ENCODE data around the gene CLCNKB. TPM values are rescaled to one million over a fixed set of nuclear protein-coding genes. Genes with fewer than 3 reads are reported as not detected.

Gene CLCNKB
- total RNA-seq, 2 donors from 2014 or later = 0.12 TPM; not detected in 1

DNA sequence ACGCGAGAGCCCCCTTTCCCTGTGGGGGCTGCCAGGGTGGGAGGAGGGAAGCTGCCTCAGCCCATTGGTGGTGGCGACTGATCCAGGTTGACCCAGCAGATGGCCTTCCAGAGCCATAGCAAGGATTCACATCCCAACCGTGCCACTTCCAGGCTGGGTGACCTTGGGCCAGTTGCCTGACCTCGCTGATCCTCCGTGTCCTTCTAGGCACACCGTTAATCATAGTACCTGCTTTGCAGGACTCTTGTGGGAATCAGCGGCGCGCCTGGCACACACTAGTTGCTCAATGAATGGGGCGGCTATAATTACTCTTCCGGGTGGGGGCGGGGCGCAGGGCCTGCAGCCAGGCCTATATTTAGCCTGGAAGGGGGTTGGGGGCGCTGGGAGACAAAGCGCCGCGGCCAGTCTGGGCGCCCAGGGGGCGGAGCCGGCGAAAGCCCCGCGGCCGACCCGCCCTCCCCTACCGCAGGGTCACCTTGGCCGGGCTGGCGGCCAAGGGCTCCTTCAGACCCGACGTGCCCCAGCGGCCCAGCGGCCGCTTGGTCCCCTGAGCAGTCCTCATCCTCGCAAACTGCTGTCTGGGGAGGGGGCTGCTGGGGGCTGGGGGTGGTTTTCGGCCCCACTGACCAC lies 30.9 kb upstream of the CLCNKB start:
- H3K4me1 ChIP-seq = peaks cover 4% of the 10 kb centered on the region

GRCh38 chr1:16013220-16013907 lies 30.2 kb upstream of the CLCNKB start:
- Histone ChIP-seq H3K4me1 (peaks cover 4% of the 10 kb centered on the region), H3K4me3 (peak overlapping the region; percentile 43), H3K36me3 (no peaks in the 10 kb centered on the region), H3K27ac (peak overlapping the region; percentile 37), H3K27me3 (no peaks in the 10 kb centered on the region), H3K9me3 (no peaks in the 10 kb centered on the region), H3K9ac (ENCODE audit: low read depth in 2 of 2, low read length in 2 of 2) (peak overlapping the region; percentile 40 to 53)
- peak; percentile 63 for DNase-seq
- intact Hi-C loops (cut with DNase I) = no loop called here
- no peak for TF ChIP-seq CTCF (IDR thresholded peaks at IDR 0.05)

More for the DNA sequence above, 30.9 kb upstream of the CLCNKB start:
- Histone ChIP-seq H3K9me3 (no peaks in the 10 kb centered on the region), H3K36me3 (no peaks in the 10 kb centered on the region), H3K27me3 (no peaks in the 10 kb centered on the region), H3K4me3 (peak overlapping the region; percentile 43), H3K27ac (peak overlapping the region; percentile 37), H3K9ac (ENCODE audit: low read depth in 2 of 2, low read length in 2 of 2) (peak overlapping the region; percentile 40 to 53)
- intact Hi-C loops (cut with DNase I) = no loop called here
- TF ChIP-seq CTCF (IDR thresholded peaks at IDR 0.05) = no peak
- peak; percentile 62 for DNase-seq

GRCh38 chr1:16013908-16014258 lies 29.7 kb upstream of the CLCNKB start:
- Histone ChIP-seq H3K4me3 (no peak overlapping the region), H3K9ac (ENCODE audit: low read depth in 2 of 2, low read length in 2 of 2) (peak overlapping the region in 1 of 2 donors; percentile 40), H3K36me3 (no peaks in the 10 kb centered on the region), H3K27me3 (no peaks in the 10 kb centered on the region), H3K27ac (peak overlapping the region; percentile 37), H3K9me3 (no peaks in the 10 kb centered on the region), H3K4me1 (peaks cover 4% of the 10 kb centered on the region)
- intact Hi-C loops (cut with DNase I) = no loop called here
- no peak for DNase-seq
- no peak for TF ChIP-seq CTCF (IDR thresholded peaks at IDR 0.05)

DNA sequence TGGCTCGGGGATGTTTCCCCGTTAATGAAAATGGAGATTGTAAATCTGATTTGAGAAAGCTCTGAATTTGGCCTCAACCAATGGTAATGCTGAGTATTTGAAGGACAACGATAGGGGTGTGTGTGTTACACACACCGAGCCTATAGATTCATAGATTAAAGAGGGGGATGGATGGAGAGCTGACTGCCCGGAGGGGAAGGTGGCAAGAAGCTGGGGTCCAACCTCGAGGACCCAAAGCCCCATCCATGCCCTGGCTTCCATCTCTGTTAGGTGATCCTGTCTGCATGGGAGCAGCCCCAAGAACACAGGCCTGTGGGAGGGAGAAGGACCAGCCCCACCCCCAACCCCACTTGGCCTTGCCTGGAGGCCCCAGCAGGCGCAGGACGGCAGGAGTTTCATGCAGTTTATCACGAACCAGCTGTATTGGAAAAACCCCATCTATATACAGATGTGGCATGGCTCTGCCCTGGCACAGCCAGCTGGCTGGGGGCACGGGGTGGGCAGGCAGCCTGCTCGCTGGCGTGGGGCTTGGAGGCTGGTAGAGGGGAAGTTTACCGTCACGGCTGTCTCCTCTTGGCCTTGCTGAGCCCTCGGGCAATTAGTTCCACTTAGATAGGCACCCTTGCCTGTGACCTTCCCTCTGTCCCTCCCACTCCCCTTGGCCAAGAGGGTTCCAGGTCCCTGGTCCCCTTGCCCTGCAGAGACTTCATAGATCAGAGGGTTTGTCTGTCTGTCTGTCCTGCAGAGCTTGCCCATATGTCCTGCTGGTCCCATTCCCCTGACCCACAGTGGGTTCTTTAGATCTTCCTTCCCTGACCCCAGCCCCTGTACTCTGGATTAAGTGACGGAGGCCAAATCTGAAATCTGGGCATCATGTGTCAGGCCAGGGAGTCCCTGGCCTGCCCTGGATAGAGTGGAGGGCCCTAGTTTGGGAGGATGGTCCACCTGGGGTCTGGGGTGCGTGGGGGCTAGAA lies 28.8 kb upstream of the CLCNKB start:
- peak; percentile 41 for DNase-seq
- no peak for TF ChIP-seq CTCF (IDR thresholded peaks at IDR 0.05)
- H3K9ac ChIP-seq (ENCODE audit: low read depth in 2 of 2, low read length in 2 of 2) = no peak overlapping the region
- H3K9me3 ChIP-seq = no peaks in the 10 kb centered on the region
- peaks cover 4% of the 10 kb centered on the region for H3K4me1 ChIP-seq
- H3K27ac ChIP-seq = no peak overlapping the region
- intact Hi-C loops (cut with DNase I) = no loop called here
- no peaks in the 10 kb centered on the region for H3K36me3 ChIP-seq
- H3K4me3 ChIP-seq = no peak overlapping the region
- no peaks in the 10 kb centered on the region for H3K27me3 ChIP-seq

- Histone ChIP-seq H3K9ac (ENCODE audit: low read depth in 2 of 2, low read length in 2 of 2) (no peak overlapping the region), H3K9me3 (no peaks in the 10 kb centered on the region), H3K36me3 (no peaks in the 10 kb centered on the region), H3K27ac (no peak overlapping the region), H3K27me3 (no peaks in the 10 kb centered on the region), H3K4me3 (no peak overlapping the region), H3K4me1 (peaks cover 4% of the 10 kb centered on the region)
- TF ChIP-seq CTCF (IDR thresholded peaks at IDR 0.05) = no peak
- intact Hi-C loops (cut with DNase I) = no loop called here
- no peak for DNase-seq
Measured at GRCh38 chr1:16015491-16015890, 28.1 kb upstream of the CLCNKB start.
